ENCODE measurements around the gene KRTAP4-1. TPM values are rescaled to one million over a fixed set of nuclear protein-coding genes. Genes with fewer than 3 reads are reported as not detected.

Gene KRTAP4-1
- total RNA-seq, 1 experiment from 2014 or later = not detected

Other genes starting within 250 kb of the KRTAP4-1 start
- gene KRT23, start 247.3 kb downstream of the KRTAP4-1 start, total RNA-seq (2022) = 1,389 and 1,709 TPM in 2 replicates
- 0.44 TPM in 1 of 2 replicates, not detected in the other for gene KRT39, start 218.0 kb downstream of the KRTAP4-1 start, total RNA-seq (2022)
- gene KRT40, start 200.6 kb downstream of the KRTAP4-1 start, total RNA-seq (2022) = not detected in 2 replicates
- not detected in 2 replicates for gene KRTAP3-3, start 190.7 kb downstream of the KRTAP4-1 start, total RNA-seq (2022)
- not detected in 2 replicates for gene KRTAP3-2, start 185.0 kb downstream of the KRTAP4-1 start, total RNA-seq (2022)
- not detected in 2 replicates for gene KRTAP3-1, start 175.8 kb downstream of the KRTAP4-1 start, total RNA-seq (2022)
- gene KRTAP1-5, start 157.7 kb downstream of the KRTAP4-1 start, total RNA-seq (2022) = not detected in 2 replicates
- not detected in 2 replicates for gene KRTAP1-4, start 154.7 kb downstream of the KRTAP4-1 start, total RNA-seq (2022)
- gene KRTAP1-3, start 150.0 kb downstream of the KRTAP4-1 start, total RNA-seq (2022) = not detected in 2 replicates
- gene KRTAP1-1, start 143.5 kb downstream of the KRTAP4-1 start, total RNA-seq (2022) = 10.2 and 15.9 TPM in 2 replicates
- not detected in 2 replicates for gene KRTAP2-1, start 137.6 kb downstream of the KRTAP4-1 start, total RNA-seq (2022)
- not detected in 2 replicates for gene KRTAP2-2, start 129.7 kb downstream of the KRTAP4-1 start, total RNA-seq (2022)
- gene KRTAP2-3, start 124.8 kb downstream of the KRTAP4-1 start, total RNA-seq (2022) = 9.4 and 18.2 TPM in 2 replicates
- gene KRTAP2-4, start 119.0 kb downstream of the KRTAP4-1 start, total RNA-seq (2022) = not detected in 2 replicates
- not detected in 2 replicates for gene KRTAP4-7, start 100.8 kb downstream of the KRTAP4-1 start, total RNA-seq (2022)
- not detected in 2 replicates for gene KRTAP4-8, start 86.8 kb downstream of the KRTAP4-1 start, total RNA-seq (2022)
- not detected in 2 replicates for gene KRTAP4-16, start 82.7 kb downstream of the KRTAP4-1 start, total RNA-seq (2022)
- gene KRTAP4-9, start 79.5 kb downstream of the KRTAP4-1 start, total RNA-seq (2022) = not detected in 2 replicates
- gene KRTAP4-11, start 66.5 kb downstream of the KRTAP4-1 start, total RNA-seq (2022) = not detected in 2 replicates
- gene KRTAP4-12, start 60.7 kb downstream of the KRTAP4-1 start, total RNA-seq (2022) = not detected in 2 replicates
- not detected in 2 replicates for gene KRTAP4-6, start 44.4 kb downstream of the KRTAP4-1 start, total RNA-seq (2022)
- gene KRTAP4-5, start 35.1 kb downstream of the KRTAP4-1 start, total RNA-seq (2022) = not detected in 2 replicates
- not detected in 2 replicates for gene KRTAP4-4, start 24.2 kb downstream of the KRTAP4-1 start, total RNA-seq (2022)
- not detected in 2 replicates for gene KRTAP4-3, start 16.7 kb downstream of the KRTAP4-1 start, total RNA-seq (2022)
- gene KRTAP4-2, start 6.7 kb downstream of the KRTAP4-1 start, total RNA-seq (2022) = not detected in 2 replicates
- not detected in 2 replicates for gene KRTAP9-1, start 5.0 kb upstream of the KRTAP4-1 start, total RNA-seq (2022)
- gene KRTAP9-2, start 41.7 kb upstream of the KRTAP4-1 start, total RNA-seq (2022) = not detected in 2 replicates
- not detected in 2 replicates for gene KRTAP9-3, start 47.5 kb upstream of the KRTAP4-1 start, total RNA-seq (2022)
- not detected in 2 replicates for gene KRTAP9-8, start 53.1 kb upstream of the KRTAP4-1 start, total RNA-seq (2022)
- not detected in 2 replicates for gene KRTAP9-4, start 64.8 kb upstream of the KRTAP4-1 start, total RNA-seq (2022)
- gene KRTAP9-9, start 70.5 kb upstream of the KRTAP4-1 start, total RNA-seq (2022) = not detected in 2 replicates
- gene KRTAP9-6, start 80.5 kb upstream of the KRTAP4-1 start, total RNA-seq (2022) = not detected in 2 replicates
- gene KRTAP9-7, start 90.8 kb upstream of the KRTAP4-1 start, total RNA-seq (2022) = not detected in 2 replicates
- gene KRTAP29-1, start 117.9 kb upstream of the KRTAP4-1 start, total RNA-seq (2022) = not detected in 2 replicates
- gene KRTAP16-1, start 124.4 kb upstream of the KRTAP4-1 start, total RNA-seq (2022) = not detected in 2 replicates
- not detected in 2 replicates for gene KRTAP17-1, start 130.8 kb upstream of the KRTAP4-1 start, total RNA-seq (2022)
- gene KRT33A, start 165.9 kb upstream of the KRTAP4-1 start, total RNA-seq (2022) = not detected in 2 replicates
- not detected in 2 replicates for gene KRT33B, start 184.9 kb upstream of the KRTAP4-1 start, total RNA-seq (2022)
- not detected in 2 replicates for gene KRT34, start 197.4 kb upstream of the KRTAP4-1 start, total RNA-seq (2022)
- gene KRT31, start 212.7 kb upstream of the KRTAP4-1 start, total RNA-seq (2022) = not detected in 2 replicates
- gene KRT37, start 239.7 kb upstream of the KRTAP4-1 start, total RNA-seq (2022) = not detected in 2 replicates